ENCODE results near the gene PORCN. TPM values are rescaled to one million over a fixed set of nuclear protein-coding genes. Genes with fewer than 3 reads are reported as not detected.

The PORCN gene
- total and polyA plus RNA-seq, 4 donors: 0.70 to 4.9 (median 2.8) TPM

DNA sequence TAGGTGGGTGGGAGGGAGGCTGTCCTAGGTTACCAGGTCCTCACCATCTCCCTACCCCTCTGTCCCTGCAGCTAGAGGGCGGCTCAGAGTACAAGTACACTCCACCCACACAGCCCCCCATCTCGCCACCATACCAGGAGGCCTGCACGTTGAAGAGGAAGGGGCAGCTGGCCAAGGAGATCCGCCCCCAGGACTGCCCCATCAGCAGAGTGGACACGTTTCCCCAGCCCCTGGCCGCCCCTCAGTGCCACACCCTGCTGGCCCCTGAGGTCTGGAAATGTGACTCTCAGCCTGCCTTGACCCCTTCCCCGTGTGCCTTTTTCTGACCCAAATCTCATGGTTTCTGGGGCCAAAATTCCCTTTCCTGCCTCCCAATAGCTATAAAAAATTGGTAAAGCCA is 26.3 kb upstream of the PORCN start:
- H3K36me3 ChIP-seq (ENCODE audit: control insufficient read depth in 4 of 4, insufficient read depth in 3 of 4, low read depth in 1 of 4, low read length in 3 of 4): peaks cover 7 to 18% (median 8%) of the 10 kb centered on the region in 4 donors

DNA sequence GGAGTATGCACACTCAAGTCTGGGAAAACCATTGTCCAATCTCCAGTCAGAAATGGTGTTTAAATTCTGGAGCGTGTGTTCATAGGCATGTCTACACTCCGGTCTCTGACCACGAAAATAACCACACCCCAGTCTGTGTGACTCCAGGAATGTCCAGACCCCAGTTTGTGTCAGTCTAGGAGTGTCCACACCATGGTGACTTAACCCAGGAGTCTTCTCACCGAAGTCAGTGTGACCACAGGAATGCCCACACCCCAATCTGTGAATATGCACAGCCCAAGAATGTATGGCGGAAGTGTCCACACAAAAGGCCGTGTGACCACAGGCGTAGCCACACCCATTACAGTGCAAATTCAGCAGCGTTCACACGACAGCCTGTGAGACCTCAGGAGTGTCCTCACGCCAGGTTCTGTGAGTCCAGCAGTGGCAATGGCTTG is 21.4 kb upstream of the PORCN start:
- DNase-seq (ENCODE audit: low spot score): no peak
- H3K27ac ChIP-seq (ENCODE audit: low read depth in 1 of 2, low read length in 2 of 2): no peak overlapping the region
- TF ChIP-seq JUND (IDR thresholded peaks at IDR 0.05) (no peak), SP1 (IDR thresholded peaks at IDR 0.05) (no peak), EGR1 (IDR thresholded peaks at IDR 0.05; ENCODE audit: low read depth in 2 of 2) (no peak)
- TF ChIP-seq, protein P1, sequence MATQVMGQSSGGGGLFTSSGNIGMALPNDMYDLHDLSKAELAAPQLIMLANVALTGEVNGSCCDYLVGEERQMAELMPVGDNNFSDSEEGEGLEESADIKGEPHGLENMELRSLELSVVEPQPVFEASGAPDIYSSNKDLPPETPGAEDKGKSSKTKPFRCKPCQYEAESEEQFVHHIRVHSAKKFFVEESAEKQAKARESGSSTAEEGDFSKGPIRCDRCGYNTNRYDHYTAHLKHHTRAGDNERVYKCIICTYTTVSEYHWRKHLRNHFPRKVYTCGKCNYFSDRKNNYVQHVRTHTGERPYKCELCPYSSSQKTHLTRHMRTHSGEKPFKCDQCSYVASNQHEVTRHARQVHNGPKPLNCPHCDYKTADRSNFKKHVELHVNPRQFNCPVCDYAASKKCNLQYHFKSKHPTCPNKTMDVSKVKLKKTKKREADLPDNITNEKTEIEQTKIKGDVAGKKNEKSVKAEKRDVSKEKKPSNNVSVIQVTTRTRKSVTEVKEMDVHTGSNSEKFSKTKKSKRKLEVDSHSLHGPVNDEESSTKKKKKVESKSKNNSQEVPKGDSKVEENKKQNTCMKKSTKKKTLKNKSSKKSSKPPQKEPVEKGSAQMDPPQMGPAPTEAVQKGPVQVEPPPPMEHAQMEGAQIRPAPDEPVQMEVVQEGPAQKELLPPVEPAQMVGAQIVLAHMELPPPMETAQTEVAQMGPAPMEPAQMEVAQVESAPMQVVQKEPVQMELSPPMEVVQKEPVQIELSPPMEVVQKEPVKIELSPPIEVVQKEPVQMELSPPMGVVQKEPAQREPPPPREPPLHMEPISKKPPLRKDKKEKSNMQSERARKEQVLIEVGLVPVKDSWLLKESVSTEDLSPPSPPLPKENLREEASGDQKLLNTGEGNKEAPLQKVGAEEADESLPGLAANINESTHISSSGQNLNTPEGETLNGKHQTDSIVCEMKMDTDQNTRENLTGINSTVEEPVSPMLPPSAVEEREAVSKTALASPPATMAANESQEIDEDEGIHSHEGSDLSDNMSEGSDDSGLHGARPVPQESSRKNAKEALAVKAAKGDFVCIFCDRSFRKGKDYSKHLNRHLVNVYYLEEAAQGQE (IDR thresholded peaks at IDR 0.05): no peak
- TF ChIP-seq, protein P2, sequence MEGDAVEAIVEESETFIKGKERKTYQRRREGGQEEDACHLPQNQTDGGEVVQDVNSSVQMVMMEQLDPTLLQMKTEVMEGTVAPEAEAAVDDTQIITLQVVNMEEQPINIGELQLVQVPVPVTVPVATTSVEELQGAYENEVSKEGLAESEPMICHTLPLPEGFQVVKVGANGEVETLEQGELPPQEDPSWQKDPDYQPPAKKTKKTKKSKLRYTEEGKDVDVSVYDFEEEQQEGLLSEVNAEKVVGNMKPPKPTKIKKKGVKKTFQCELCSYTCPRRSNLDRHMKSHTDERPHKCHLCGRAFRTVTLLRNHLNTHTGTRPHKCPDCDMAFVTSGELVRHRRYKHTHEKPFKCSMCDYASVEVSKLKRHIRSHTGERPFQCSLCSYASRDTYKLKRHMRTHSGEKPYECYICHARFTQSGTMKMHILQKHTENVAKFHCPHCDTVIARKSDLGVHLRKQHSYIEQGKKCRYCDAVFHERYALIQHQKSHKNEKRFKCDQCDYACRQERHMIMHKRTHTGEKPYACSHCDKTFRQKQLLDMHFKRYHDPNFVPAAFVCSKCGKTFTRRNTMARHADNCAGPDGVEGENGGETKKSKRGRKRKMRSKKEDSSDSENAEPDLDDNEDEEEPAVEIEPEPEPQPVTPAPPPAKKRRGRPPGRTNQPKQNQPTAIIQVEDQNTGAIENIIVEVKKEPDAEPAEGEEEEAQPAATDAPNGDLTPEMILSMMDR (IDR thresholded peaks at IDR 0.05; ENCODE audit: low read depth, low read length, missing input control): no peak
- TF ChIP-seq, protein P3, sequence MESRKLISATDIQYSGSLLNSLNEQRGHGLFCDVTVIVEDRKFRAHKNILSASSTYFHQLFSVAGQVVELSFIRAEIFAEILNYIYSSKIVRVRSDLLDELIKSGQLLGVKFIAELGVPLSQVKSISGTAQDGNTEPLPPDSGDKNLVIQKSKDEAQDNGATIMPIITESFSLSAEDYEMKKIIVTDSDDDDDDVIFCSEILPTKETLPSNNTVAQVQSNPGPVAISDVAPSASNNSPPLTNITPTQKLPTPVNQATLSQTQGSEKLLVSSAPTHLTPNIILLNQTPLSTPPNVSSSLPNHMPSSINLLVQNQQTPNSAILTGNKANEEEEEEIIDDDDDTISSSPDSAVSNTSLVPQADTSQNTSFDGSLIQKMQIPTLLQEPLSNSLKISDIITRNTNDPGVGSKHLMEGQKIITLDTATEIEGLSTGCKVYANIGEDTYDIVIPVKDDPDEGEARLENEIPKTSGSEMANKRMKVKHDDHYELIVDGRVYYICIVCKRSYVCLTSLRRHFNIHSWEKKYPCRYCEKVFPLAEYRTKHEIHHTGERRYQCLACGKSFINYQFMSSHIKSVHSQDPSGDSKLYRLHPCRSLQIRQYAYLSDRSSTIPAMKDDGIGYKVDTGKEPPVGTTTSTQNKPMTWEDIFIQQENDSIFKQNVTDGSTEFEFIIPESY (IDR thresholded peaks at IDR 0.05): no peak
- peaks cover 0 to 2% (median 0%) of the 10 kb centered on the region in 4 donors for H3K27me3 ChIP-seq (ENCODE audit: control insufficient read depth in 4 of 4, insufficient read depth in 4 of 4, low read length in 3 of 4)
- no peak overlapping the region for H3K4me3 ChIP-seq (ENCODE audit: low read depth in 1 of 3, low read length in 3 of 3)
- H3K36me3 ChIP-seq (ENCODE audit: control insufficient read depth in 4 of 4, insufficient read depth in 3 of 4, low read depth in 1 of 4, low read length in 3 of 4): peaks cover 0 to 7% (median 4%) of the 10 kb centered on the region in 4 donors
- H3K9me3 ChIP-seq (ENCODE audit: control insufficient read depth in 4 of 4, low read length in 3 of 4): no peaks in the 10 kb centered on the region
- no peak overlapping the region for H3K9ac ChIP-seq (ENCODE audit: low read depth in 1 of 2, low read length in 2 of 2)
- H3K4me1 ChIP-seq (ENCODE audit: control insufficient read depth in 4 of 4, insufficient read depth in 4 of 4, low read length in 3 of 4): no peaks in the 10 kb centered on the region
- 92% methylated on average over 10 of the region's 10 CpGs for WGBS

More for the DNA sequence above, 26.3 kb upstream of the PORCN start:
- 95% methylated on average over 7 of the region's 7 CpGs for WGBS
- no peaks in the 10 kb centered on the region for H3K4me1 ChIP-seq (ENCODE audit: control insufficient read depth in 4 of 4, insufficient read depth in 4 of 4, low read length in 3 of 4)
- H3K27me3 ChIP-seq (ENCODE audit: control insufficient read depth in 4 of 4, insufficient read depth in 4 of 4, low read length in 3 of 4): no peaks in the 10 kb centered on the region
- DNase-seq (ENCODE audit: low spot score): no peak
- TF ChIP-seq FOXA2 (IDR thresholded peaks at IDR 0.05) (no peak), RXRA (IDR thresholded peaks at IDR 0.05) (no peak), RAD21 (IDR thresholded peaks at IDR 0.05) (no peak), NR2F2 (IDR thresholded peaks at IDR 0.05) (no peak), GABPA (IDR thresholded peaks at IDR 0.05 in 1 of 2, conservative IDR thresholded peaks at IDR 0.05 in 1 of 2) (no peak), SP1 (IDR thresholded peaks at IDR 0.05) (no peak), HNF4A (conservative IDR thresholded peaks at IDR 0.05) (no peak)
- TF ChIP-seq, protein P1 (IDR thresholded peaks at IDR 0.05): no peak
- TF ChIP-seq, protein P2 (IDR thresholded peaks at IDR 0.05; ENCODE audit: low read depth, low read length, missing input control): no peak
- TF ChIP-seq, protein P4, sequence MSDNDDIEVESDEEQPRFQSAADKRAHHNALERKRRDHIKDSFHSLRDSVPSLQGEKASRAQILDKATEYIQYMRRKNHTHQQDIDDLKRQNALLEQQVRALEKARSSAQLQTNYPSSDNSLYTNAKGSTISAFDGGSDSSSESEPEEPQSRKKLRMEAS (IDR thresholded peaks at IDR 0.05): no peak
- no peak overlapping the region for H3K9ac ChIP-seq (ENCODE audit: low read depth in 1 of 2, low read length in 2 of 2)
- no peaks in the 10 kb centered on the region for H3K9me3 ChIP-seq (ENCODE audit: control insufficient read depth in 4 of 4, low read length in 3 of 4)
- H3K4me3 ChIP-seq (ENCODE audit: low read depth in 1 of 3, low read length in 3 of 3): no peak overlapping the region
- no peak overlapping the region for H3K27ac ChIP-seq (ENCODE audit: low read depth in 1 of 2, low read length in 2 of 2)

Measured in liver (tissue), 9 donors.